RWPE2 (cell line): ENCODE data around the gene NOL9.

Source experiments
- ATAC-seq: fragments of 200-7000 bp; cut with Tn5 transposase; 3 replicates; pipeline ENCODE4 v1.9.1; 2021; ENCODE audit warnings: low read depth
- DNase-seq: peaks from one replicate; pipeline ENCODE4 v3.0.0-alpha.2; 2020; ENCODE audit warnings: low spot score
- H3K27ac ChIP-seq: fragments of 450-650 bp; 2 replicates; pipeline ENCODE4 v1.5.1; 2017; ENCODE audit warnings: mild to moderate bottlenecking; ENCODE audit not compliant: poor library complexity, severe bottlenecking
- H3K27me3 ChIP-seq: fragments of 250-450 bp; sonication (Bioruptor Pico); 2 replicates; pipeline ENCODE4 v1.5.1; 2021; ENCODE audit warnings: mild to moderate bottlenecking, moderate library complexity; ENCODE audit not compliant: insufficient read depth, poor library complexity, severe bottlenecking
- H3K36me3 ChIP-seq: fragments of 250-450 bp; sonication (Bioruptor Pico); 2 replicates; pipeline ENCODE4 v1.5.1; 2020; ENCODE audit warnings: low read depth, mild to moderate bottlenecking, moderate library complexity
- H3K4me1 ChIP-seq: fragments of 250-450 bp; sonication (Bioruptor Pico); 2 replicates; pipeline ENCODE4 v1.5.1; 2021; ENCODE audit warnings: mild to moderate bottlenecking, moderate library complexity; ENCODE audit not compliant: insufficient read depth, poor library complexity, severe bottlenecking
- H3K4me3 ChIP-seq: fragments of 250-450 bp; sonication (Bioruptor Pico); 2 replicates; pipeline ENCODE4 v1.5.1; 2021; ENCODE audit warnings: mild to moderate bottlenecking, moderate library complexity; ENCODE audit not compliant: severe bottlenecking
- H3K9me3 ChIP-seq: fragments of 250-450 bp; sonication (Bioruptor Pico); 2 replicates; pipeline ENCODE4 v1.5.1; 2021; ENCODE audit warnings: mild to moderate bottlenecking, moderate library complexity; ENCODE audit not compliant: severe bottlenecking
- TF ChIP-seq, protein P1 (sequence below): fragments of 450-650 bp; IDR thresholded peaks from one replicate; pipeline ENCODE4 v1.5.1; 2017; ENCODE audit warnings: mild to moderate bottlenecking, moderate library complexity; ENCODE audit not compliant: poor library complexity, severe bottlenecking

NOL9 gene

DNA sequence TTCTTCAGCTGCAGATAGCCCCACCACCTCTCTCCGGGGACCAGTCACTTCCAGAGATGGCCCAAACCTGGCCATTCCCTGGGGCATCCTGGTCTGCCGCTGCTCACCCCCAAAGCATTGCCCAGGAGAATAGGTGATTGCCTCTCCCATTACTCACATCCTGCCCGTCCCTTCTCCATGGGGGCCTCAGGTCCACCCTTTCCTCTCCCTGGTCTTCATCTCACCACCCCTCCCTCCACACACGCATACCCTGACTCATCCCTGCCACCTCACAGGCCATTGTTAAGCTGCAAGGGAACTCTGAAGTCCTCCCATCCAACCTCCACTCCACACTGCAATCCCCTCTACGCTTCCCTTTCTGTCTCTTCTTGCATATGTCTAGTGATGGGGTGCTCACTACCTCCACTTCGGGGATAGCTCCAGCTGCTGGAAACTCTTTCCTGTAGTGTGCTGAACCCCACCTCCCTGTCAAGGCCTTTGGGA, 62.8 kb downstream of the NOL9 start, which contains the start of gene PLEKHG5:
Gene PLEKHG5, minus strand, starts transcription at position 188 of the 483 bp plus-strand sequence. CDS start 14,096 bp downstream, outside the sequence.
- Histone ChIP-seq H3K27me3 (no peaks in the 10 kb centered on the region), H3K4me3 (peak within 1 kb of the TSS; percentile 65), H3K36me3 (peaks cover 4% of the 10 kb centered on the region), H3K27ac (peak within 1 kb of the TSS; percentile 99), H3K9me3 (no peaks in the 10 kb centered on the region), H3K4me1 (peaks cover 23% of the 10 kb centered on the region)
- TF ChIP-seq, protein P1, sequence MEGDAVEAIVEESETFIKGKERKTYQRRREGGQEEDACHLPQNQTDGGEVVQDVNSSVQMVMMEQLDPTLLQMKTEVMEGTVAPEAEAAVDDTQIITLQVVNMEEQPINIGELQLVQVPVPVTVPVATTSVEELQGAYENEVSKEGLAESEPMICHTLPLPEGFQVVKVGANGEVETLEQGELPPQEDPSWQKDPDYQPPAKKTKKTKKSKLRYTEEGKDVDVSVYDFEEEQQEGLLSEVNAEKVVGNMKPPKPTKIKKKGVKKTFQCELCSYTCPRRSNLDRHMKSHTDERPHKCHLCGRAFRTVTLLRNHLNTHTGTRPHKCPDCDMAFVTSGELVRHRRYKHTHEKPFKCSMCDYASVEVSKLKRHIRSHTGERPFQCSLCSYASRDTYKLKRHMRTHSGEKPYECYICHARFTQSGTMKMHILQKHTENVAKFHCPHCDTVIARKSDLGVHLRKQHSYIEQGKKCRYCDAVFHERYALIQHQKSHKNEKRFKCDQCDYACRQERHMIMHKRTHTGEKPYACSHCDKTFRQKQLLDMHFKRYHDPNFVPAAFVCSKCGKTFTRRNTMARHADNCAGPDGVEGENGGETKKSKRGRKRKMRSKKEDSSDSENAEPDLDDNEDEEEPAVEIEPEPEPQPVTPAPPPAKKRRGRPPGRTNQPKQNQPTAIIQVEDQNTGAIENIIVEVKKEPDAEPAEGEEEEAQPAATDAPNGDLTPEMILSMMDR = no peak
- ATAC-seq (peak; percentile 62), DNase-seq (peak; percentile 96)

DNA sequence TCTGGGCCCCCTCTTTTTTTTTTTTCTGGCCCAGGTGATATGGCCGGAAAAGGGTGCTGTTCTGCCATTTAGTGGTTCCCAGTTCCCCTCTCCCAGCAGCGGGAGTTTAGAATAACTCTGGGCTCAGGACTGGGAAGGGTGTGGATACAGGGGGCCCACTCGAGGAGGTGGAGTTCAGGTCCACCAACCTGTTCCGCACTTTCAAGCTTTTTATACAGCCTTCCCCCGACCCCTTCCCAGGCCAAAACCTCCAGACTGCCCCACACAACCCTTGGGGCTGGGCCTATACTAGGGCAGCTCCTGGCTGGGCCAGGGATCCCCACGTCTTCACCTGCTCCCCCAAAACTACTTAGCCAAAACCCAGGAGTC, 63.2 kb downstream of the NOL9 start:
- ATAC-seq = no peak; the same call in 2 of the 3 replicates
- Histone ChIP-seq H3K36me3 (peaks cover 4% of the 10 kb centered on the region), H3K27ac (peak overlapping the region; percentile 99), H3K4me3 (peak overlapping the region; percentile 65), H3K4me1 (peaks cover 27% of the 10 kb centered on the region), H3K9me3 (no peaks in the 10 kb centered on the region), H3K27me3 (no peaks in the 10 kb centered on the region)
- TF ChIP-seq, protein P1 = no peak
- no peak for DNase-seq

DNA sequence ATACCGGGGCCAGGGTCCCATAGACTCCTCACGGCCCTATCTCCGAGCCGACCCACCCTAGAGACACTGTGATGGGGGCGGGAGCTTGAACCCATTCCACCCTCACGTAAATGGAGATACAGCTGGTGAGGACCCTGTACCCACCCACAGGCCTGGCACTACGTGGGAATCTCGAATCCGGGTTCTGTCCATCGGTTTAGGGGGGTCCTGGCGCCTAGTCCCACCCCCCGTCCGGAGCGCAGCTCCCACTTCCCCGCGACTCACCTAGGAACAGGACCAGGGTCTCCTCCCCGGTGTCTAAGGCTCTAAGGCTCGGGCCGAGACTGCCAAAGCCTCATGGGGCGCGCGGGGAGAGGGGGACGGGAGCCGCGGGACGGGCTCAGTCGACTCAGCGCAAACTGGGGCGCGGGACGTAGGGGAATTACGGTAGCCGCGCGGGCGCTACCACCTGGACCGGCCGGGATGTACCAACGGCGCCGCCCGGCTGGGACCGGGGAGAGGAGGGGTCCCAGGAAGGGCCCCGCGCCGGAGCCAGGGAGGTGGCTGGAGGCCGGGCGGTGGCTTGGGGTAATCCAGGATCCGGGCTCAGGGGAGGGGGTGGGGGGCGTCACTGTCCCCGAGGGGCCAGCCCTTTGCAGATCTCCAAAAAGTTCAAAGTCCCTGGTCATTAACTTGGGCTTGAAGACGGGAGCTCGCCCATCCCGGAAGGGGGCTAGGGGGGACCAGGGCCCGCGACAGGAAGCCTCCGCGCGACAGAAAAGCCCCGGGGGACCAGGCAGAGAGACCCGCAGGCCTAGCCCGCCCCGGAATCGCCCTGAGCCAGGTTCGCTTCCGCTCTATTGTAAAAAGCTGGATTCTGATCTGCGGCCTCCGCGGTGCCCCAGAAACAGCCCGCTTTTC, 63.9 kb downstream of the NOL9 start:
- TF ChIP-seq, protein P1 = peak; percentile 80
- peak overlapping the region; percentile 99 for H3K27ac ChIP-seq
- ATAC-seq = peak; percentile 28
- H3K4me3 ChIP-seq = peak overlapping the region; percentile 65
- H3K36me3 ChIP-seq = peaks cover 4% of the 10 kb centered on the region
- no peaks in the 10 kb centered on the region for H3K9me3 ChIP-seq
- H3K4me1 ChIP-seq = peaks cover 27% of the 10 kb centered on the region
- no peak for DNase-seq
- no peaks in the 10 kb centered on the region for H3K27me3 ChIP-seq

DNA sequence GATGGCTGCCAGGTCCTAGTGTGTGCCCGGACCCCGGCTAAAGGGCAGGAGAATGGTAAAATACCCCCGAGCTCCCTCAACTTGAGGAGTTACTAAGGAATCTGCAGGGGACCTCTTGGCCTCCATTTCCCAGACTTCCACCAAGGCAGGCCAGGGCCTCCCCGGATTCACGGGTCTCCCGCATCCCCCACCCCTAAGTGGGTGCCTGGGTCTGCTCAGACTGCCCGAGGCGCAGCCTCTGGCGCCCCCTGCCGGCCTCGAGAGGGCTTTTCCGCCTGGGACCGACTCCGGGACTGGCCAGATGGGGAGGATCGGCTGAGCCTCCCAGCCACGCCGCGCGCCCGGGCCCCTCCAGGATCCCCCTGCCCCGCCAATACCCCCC, 64.5 kb downstream of the NOL9 start:
- ATAC-seq (peak; percentile 29), DNase-seq (no peak)
- Histone ChIP-seq H3K4me3 (peak overlapping the region; percentile 65), H3K27me3 (no peaks in the 10 kb centered on the region), H3K27ac (peak overlapping the region; percentile 99), H3K36me3 (peaks cover 4% of the 10 kb centered on the region), H3K9me3 (no peaks in the 10 kb centered on the region), H3K4me1 (peaks cover 27% of the 10 kb centered on the region)
- TF ChIP-seq, protein P1 = peak; percentile 97
